OCI-LY1 (cell line): Measurements from ENCODE around the gene VPS29.
"Not testable (repeated sequence)": the region's sequence is repeated elsewhere in the genome, so short reads cannot be mapped to it uniquely, and the experiment has no call there.

Source experiments
- H2AFZ ChIP-seq: fragments of 200-600 bp; sonication (generic), shearing (Covaris generic); 2 replicates; pipeline ENCODE4 v1.6.0; 2014; ENCODE audit warnings: antibody characterized with exemption, mild to moderate bottlenecking, low read length
- H3F3A ChIP-seq: fragments of 200-600 bp; sonication (generic), shearing (Covaris generic); 2 replicates; pipeline ENCODE4 v1.6.0; 2014; ENCODE audit warnings: mild to moderate bottlenecking, antibody characterized with exemption, low read length, moderate library complexity; ENCODE audit not compliant: insufficient read depth
- H3K27ac ChIP-seq: fragments of 200-600 bp; sonication (generic); 2 replicates; pipeline ENCODE4 v1.5.1; 2014; ENCODE audit warnings: low read length, mixed run types, mild to moderate bottlenecking, low read depth; ENCODE audit not compliant: poor library complexity, severe bottlenecking
- H3K27me3 ChIP-seq: fragments of 200-600 bp; sonication (generic); 2 replicates; pipeline ENCODE4 v1.6.0; 2014; ENCODE audit warnings: antibody characterized with exemption, mild to moderate bottlenecking, low read length, moderate library complexity; ENCODE audit not compliant: insufficient read depth
- H3K36me3 ChIP-seq: fragments of 200-600 bp; sonication (generic); 2 replicates; pipeline ENCODE4 v1.6.1; 2014; ENCODE audit warnings: mild to moderate bottlenecking, antibody characterized with exemption, low read length, moderate library complexity, mixed read lengths; ENCODE audit not compliant: insufficient read depth
- H3K4me1 ChIP-seq: fragments of 200-600 bp; sonication (generic); 2 replicates; pipeline ENCODE4 v1.5.1; 2014; ENCODE audit warnings: mild to moderate bottlenecking, low read length, moderate library complexity; ENCODE audit not compliant: insufficient read depth, severe bottlenecking
- H3K4me2 ChIP-seq: fragments of 200-600 bp; sonication (generic), shearing (Covaris generic); 2 replicates; pipeline ENCODE4 v1.6.1; 2014; ENCODE audit warnings: low read length
- H3K4me3 ChIP-seq: fragments of 200-600 bp; sonication (generic); 2 replicates; pipeline ENCODE4 v1.5.1; 2014; ENCODE audit warnings: low read length, low read depth, mild to moderate bottlenecking, mixed read lengths; ENCODE audit not compliant: poor library complexity, severe bottlenecking
- H3K79me2 ChIP-seq: fragments of 200-600 bp; shearing (Covaris generic); 2 replicates; pipeline ENCODE4 v1.6.1; 2016; ENCODE audit warnings: mixed run types, low read length, mixed read lengths; ENCODE audit not compliant: insufficient read depth
- H3K9ac ChIP-seq: fragments of 200-600 bp; sonication (generic), shearing (Covaris generic); 2 replicates; pipeline ENCODE4 v1.6.1; 2014; ENCODE audit warnings: mild to moderate bottlenecking, low read length, mixed read lengths
- H3K9me2 ChIP-seq: fragments of 200-600 bp; sonication (generic), shearing (Covaris generic); 2 replicates; pipeline ENCODE4 v1.6.1; 2014; ENCODE audit warnings: low read depth, mild to moderate bottlenecking, low read length, mixed read lengths
- H3K9me3 ChIP-seq: fragments of 200-600 bp; shearing (Covaris generic); 2 replicates; pipeline ENCODE4 v1.6.1; 2014; ENCODE audit warnings: low read length, mixed read lengths
- H4K20me1 ChIP-seq: fragments of 200-600 bp; sonication (generic), shearing (Covaris generic); 2 replicates; pipeline ENCODE4 v1.6.0; 2016; ENCODE audit warnings: mild to moderate bottlenecking, low read length; ENCODE audit not compliant: insufficient read depth
- EZH2 ChIP-seq: fragments of 200-600 bp; sonication (generic), shearing (Covaris generic); IDR thresholded peaks from 2 replicates; pipeline ENCODE4 v1.8.0; 2017; ENCODE audit warnings: borderline replicate concordance, mixed run types, mild to moderate bottlenecking, antibody characterized with exemption, low read length, moderate library complexity, mixed read lengths
- TF ChIP-seq, protein P1 (sequence below): fragments of 200-600 bp; sonication (generic), shearing (Covaris generic); IDR thresholded peaks from 2 replicates; pipeline ENCODE4 v1.5.1; 2017; ENCODE audit warnings: mild to moderate bottlenecking, antibody characterized with exemption, low read length, moderate library complexity, mixed read lengths

The VPS29 gene

DNA sequence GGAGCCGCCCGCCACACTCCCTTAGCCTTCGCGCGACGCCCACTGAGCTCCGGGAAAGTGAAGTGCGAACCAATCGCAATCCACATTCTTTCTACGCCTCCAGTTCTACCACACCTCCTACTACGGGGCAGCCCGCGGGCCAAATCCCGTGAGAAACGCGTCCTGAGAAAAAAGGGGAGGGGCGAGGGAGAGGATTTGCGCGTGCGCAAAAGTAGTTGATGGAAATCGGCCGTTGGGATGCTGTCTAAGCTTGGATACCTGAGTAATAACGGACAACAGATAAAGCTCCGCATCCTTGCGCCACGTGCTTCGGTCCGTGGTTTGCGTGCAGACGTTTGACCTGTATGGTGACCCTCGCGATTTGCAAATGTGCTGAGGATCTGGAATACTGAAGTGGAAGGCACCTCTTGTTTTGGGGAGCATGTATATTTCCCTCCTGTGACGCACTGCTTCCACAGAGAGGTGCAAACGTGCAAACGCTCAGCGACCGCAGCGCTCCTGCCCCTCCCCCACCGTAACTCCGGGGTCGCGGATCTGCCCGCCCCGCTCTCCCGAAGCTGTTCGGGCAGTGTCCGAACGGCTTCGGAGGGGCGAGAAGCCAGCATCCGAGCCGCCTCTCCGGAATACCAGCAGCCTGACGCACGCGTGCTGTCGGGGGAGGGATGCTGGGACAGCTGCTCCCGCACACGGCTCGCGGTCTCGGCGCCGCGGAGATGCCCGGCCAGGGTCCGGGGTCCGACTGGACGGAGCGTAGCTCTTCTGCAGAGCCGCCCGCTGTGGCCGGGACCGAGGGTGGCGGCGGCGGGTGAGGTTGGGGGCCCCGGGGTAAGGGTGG lies 33.5 kb downstream of the VPS29 start, which contains the start of the genes FAM216A and GPN3:
Gene FAM216A, plus strand, starts transcription at position 632 of the 835 bp plus-strand sequence. Its CDS starts 31 bp downstream, at position 663.
Gene GPN3, minus strand, starts transcription at position 44 of the 835 bp plus-strand sequence. CDS start 54 bp downstream, outside the sequence.
- peak within 1 kb of the TSS; percentile 99 for H3K9ac ChIP-seq
- H3K9me2 ChIP-seq = no peaks in the 10 kb centered on the region
- no peaks in the 10 kb centered on the region for H3F3A ChIP-seq
- peaks cover 17% of the 10 kb centered on the region for H3K4me1 ChIP-seq
- H3K36me3 ChIP-seq = peaks cover 8% of the 10 kb centered on the region; the same call in 1 of the 2 replicates
- TF ChIP-seq EZH2 = no peak
- TF ChIP-seq, protein P1, sequence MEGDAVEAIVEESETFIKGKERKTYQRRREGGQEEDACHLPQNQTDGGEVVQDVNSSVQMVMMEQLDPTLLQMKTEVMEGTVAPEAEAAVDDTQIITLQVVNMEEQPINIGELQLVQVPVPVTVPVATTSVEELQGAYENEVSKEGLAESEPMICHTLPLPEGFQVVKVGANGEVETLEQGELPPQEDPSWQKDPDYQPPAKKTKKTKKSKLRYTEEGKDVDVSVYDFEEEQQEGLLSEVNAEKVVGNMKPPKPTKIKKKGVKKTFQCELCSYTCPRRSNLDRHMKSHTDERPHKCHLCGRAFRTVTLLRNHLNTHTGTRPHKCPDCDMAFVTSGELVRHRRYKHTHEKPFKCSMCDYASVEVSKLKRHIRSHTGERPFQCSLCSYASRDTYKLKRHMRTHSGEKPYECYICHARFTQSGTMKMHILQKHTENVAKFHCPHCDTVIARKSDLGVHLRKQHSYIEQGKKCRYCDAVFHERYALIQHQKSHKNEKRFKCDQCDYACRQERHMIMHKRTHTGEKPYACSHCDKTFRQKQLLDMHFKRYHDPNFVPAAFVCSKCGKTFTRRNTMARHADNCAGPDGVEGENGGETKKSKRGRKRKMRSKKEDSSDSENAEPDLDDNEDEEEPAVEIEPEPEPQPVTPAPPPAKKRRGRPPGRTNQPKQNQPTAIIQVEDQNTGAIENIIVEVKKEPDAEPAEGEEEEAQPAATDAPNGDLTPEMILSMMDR = no peak
- H3K4me3 ChIP-seq = peak within 1 kb of the TSS; percentile 93
- H3K4me2 ChIP-seq = peak within 1 kb of the TSS; percentile 77
- no peaks in the 10 kb centered on the region for H3K9me3 ChIP-seq
- no peak within 1 kb of the TSS for H2AFZ ChIP-seq
- peaks cover 10% of the 10 kb centered on the region for H3K79me2 ChIP-seq
- H3K27me3 ChIP-seq = no peaks in the 10 kb centered on the region
- H4K20me1 ChIP-seq = no peaks in the 10 kb centered on the region
- H3K27ac ChIP-seq = peak within 1 kb of the TSS; percentile 91

DNA sequence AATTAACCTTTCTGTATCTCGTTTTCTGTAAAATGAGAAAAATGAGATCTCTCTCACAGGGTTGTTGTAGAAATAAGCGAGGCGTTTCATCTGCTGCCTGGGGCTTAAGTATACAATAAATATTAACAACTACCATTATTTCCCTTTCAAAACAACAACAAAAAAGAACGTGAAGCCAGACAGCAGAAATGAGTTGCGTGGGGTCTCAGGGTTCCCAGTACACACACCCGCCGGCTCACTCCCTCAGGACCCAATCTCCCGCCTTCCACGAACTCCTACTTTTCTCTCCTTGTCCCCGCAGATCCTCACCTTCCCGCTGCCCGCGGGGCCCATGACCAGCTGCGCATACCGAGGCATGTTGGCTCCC lies 34.1 kb downstream of the VPS29 start:
- Histone ChIP-seq H3F3A (no peaks in the 10 kb centered on the region), H3K27me3 (no peaks in the 10 kb centered on the region), H3K27ac (no peak overlapping the region), H3K4me2 (peak overlapping the region; percentile 77), H3K4me3 (peak overlapping the region; percentile 93), H3K4me1 (peaks cover 17% of the 10 kb centered on the region), H3K79me2 (peaks cover 10% of the 10 kb centered on the region), H3K9ac (peak overlapping the region; percentile 99), H3K9me2 (no peaks in the 10 kb centered on the region), H3K9me3 (no peaks in the 10 kb centered on the region), H2AFZ (no peak overlapping the region), H4K20me1 (no peaks in the 10 kb centered on the region), H3K36me3 (peaks cover 8% of the 10 kb centered on the region; the same call in 1 of the 2 replicates)
- no peak for TF ChIP-seq EZH2
- TF ChIP-seq, protein P1 = no peak

DNA sequence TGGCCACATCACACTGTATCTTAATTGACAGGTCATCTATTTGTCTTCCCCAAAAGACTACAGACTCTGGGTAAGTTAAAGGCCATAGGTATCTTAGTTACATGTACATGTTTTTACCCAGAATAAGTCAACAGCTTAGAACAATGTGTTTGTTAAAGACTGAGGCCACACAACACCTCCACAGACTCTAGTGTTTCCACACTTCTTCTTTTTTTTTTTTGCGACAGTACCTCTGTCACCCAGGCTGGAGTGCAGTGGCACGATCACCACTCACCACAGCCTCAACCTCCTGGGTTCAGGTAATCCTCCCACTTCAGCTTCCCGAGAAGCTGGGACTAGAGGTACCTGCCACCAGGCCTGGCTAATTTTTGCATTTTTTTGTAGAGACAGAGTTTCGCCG lies 35.1 kb downstream of the VPS29 start:
- Histone ChIP-seq H3K79me2 (peaks cover 10% of the 10 kb centered on the region), H3K4me3 (peak overlapping the region; percentile 93), H4K20me1 (no peaks in the 10 kb centered on the region), H3K4me1 (peaks cover 17% of the 10 kb centered on the region), H2AFZ (no peak overlapping the region), H3K9ac (peak overlapping the region; percentile 99; the same call in 1 of the 2 replicates), H3K9me3 (no peaks in the 10 kb centered on the region), H3F3A (no peaks in the 10 kb centered on the region), H3K27ac (no peak overlapping the region), H3K36me3 (peaks cover 8% of the 10 kb centered on the region; the same call in 1 of the 2 replicates), H3K4me2 (peak overlapping the region; percentile 77), H3K27me3 (no peaks in the 10 kb centered on the region), H3K9me2 (no peaks in the 10 kb centered on the region)
- TF ChIP-seq EZH2 = no peak

DNA sequence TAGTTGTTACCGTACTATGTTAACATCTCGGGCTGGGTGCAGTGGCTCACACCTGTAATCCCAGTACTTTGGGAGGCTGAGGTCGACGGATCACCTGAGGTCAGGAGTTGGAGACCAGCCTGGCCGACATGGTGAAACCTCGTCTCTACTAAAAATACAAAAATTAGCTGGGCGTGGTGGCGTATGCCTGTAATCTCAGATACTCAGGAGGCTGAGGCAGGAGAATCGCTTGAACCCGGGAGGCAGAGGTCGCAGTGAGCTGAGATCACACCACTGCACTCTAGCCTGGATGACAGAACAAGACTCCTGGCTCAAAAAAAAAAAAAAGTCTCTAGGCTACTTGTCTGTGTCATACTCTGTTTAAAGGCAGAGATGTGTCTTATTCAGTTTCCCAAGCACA lies 36.1 kb downstream of the VPS29 start:
- H3K4me3 ChIP-seq, H3K9me3 ChIP-seq, H3K9me2 ChIP-seq, H3K27me3 ChIP-seq, H3K9ac ChIP-seq, H3K27ac ChIP-seq, H3F3A ChIP-seq, H4K20me1 ChIP-seq, H2AFZ ChIP-seq, H3K36me3 ChIP-seq, H3K4me2 ChIP-seq, H3K79me2 ChIP-seq: not testable (repeated sequence)
- peaks cover 17% of the 10 kb centered on the region for H3K4me1 ChIP-seq
